Type B pancreatic cell (in vitro differentiated cells): ENCODE measurements around the gene SAFB2. TPM values are rescaled to one million over a fixed set of nuclear protein-coding genes. Genes with fewer than 3 reads are reported as not detected.
A peak's percentile ranks its signal among the peaks of the same experiment; 100 is the strongest.

Experiments used
- DNase-seq: peaks from one replicate; pipeline ENCODE4 v3.0.0; 2021; ENCODE audit warnings: mixed read lengths; ENCODE audit not compliant: unreplicated experiment; ENCODE audit errors: extremely low spot score
- H3K27ac Mint-ChIP-seq: 2 replicates; pipeline ENCODE4 v1.8.0; 2021; ENCODE audit warnings: mild to moderate bottlenecking, mixed read lengths
- H3K27me3 Mint-ChIP-seq: 2 replicates; pipeline ENCODE4 v1.8.0; 2021; ENCODE audit warnings: mixed read lengths
- H3K36me3 Mint-ChIP-seq: 2 replicates; pipeline ENCODE4 v1.8.0; 2021; ENCODE audit warnings: mixed read lengths
- H3K4me1 Mint-ChIP-seq: one replicate; pipeline ENCODE4 v1.8.0; 2021; ENCODE audit warnings: mixed read lengths; ENCODE audit not compliant: unreplicated experiment
- H3K4me3 Mint-ChIP-seq: 2 replicates; pipeline ENCODE4 v1.8.0; 2021; ENCODE audit warnings: mild to moderate bottlenecking, mixed read lengths
- H3K9me3 Mint-ChIP-seq: 2 replicates; pipeline ENCODE4 v1.8.0; 2021; ENCODE audit warnings: mixed read lengths
- total RNA-seq: library from RNA; stranded (reverse); gene quantifications from 2 replicates; pipeline ENCODE4 v1.2.1, GENCODE V29; 2021; ENCODE audit warnings: low replicate concordance
- TF ChIP-seq, protein P1 (sequence below): fragments of 200-600 bp; sonication (generic); conservative IDR thresholded peaks from 2 replicates; pipeline ENCODE4 v1.5.0; 2021; ENCODE audit warnings: antibody characterized with exemption, mild to moderate bottlenecking

Gene SAFB2
- total RNA-seq, 1 donor from 2014 or later = 93.4 TPM

DNA sequence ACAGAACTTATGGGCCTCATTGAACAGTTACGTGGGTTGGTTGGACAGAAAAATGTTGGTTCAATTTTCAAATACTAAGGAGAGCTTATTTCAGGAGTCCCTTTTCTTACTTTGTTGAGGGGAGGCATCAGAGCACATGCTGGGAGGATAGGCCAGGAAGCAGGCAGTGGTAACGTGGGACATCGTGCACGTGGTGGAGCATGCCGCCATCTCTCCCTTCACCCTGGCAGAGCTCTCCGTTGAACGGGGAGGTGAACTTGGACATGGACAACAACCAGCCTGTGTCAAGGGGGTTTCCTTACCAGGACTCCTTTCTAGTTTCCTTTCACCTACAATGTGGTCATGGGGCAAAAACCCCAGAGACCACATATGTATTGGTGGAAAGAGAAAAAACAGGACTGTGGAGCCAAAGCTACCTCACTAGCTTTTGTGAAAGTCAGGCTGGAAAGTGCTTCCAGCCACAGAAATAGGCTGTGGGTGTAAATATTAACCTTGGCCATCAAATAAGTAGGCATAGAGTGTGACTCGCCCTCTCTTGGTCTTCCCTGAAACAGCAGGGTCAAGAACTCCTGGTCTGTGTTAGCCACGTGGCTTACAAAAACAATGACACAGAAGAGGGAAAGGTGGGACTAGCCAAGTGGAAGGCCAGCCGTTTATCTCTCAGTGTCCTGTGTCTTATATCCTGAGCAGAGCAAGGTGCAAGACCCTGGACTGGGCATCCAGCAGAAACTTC lies 43.4 kb upstream of the SAFB2 start:
- H3K27me3 Mint-ChIP-seq = no peaks in the 10 kb centered on the region
- H3K9me3 Mint-ChIP-seq = no peaks in the 10 kb centered on the region
- peaks cover 8% of the 10 kb centered on the region for H3K36me3 Mint-ChIP-seq
- DNase-seq = no peak
- no peak overlapping the region for H3K4me3 Mint-ChIP-seq
- TF ChIP-seq, protein P1, sequence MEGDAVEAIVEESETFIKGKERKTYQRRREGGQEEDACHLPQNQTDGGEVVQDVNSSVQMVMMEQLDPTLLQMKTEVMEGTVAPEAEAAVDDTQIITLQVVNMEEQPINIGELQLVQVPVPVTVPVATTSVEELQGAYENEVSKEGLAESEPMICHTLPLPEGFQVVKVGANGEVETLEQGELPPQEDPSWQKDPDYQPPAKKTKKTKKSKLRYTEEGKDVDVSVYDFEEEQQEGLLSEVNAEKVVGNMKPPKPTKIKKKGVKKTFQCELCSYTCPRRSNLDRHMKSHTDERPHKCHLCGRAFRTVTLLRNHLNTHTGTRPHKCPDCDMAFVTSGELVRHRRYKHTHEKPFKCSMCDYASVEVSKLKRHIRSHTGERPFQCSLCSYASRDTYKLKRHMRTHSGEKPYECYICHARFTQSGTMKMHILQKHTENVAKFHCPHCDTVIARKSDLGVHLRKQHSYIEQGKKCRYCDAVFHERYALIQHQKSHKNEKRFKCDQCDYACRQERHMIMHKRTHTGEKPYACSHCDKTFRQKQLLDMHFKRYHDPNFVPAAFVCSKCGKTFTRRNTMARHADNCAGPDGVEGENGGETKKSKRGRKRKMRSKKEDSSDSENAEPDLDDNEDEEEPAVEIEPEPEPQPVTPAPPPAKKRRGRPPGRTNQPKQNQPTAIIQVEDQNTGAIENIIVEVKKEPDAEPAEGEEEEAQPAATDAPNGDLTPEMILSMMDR = no peak
- peak overlapping the region; percentile 56 for H3K27ac Mint-ChIP-seq
- peaks cover 6% of the 10 kb centered on the region for H3K4me1 Mint-ChIP-seq

DNA sequence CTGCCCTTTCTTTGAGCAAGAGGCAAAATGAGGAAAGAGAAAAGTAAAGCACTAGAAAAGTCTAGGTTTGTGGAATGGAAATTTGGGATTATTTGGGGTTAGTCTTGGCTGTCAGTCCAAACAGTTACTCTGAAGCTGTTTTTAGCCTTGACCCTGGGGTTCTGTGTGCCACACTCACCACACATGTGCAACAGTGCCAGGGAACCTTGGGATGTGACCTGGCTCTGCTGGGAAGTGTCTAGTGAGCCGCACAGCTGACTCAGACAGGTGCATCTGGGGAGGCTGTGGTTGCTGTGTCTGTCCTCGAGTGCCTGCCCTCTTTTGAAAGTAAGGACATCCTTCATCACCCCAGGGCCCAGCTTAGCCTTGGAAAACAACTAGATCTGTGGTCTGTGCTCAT lies 41.9 kb upstream of the SAFB2 start:
- Mint-ChIP-seq H3K27ac (no peak overlapping the region), H3K4me3 (no peak overlapping the region), H3K27me3 (no peaks in the 10 kb centered on the region), H3K9me3 (no peaks in the 10 kb centered on the region), H3K4me1 (peaks cover 6% of the 10 kb centered on the region), H3K36me3 (peaks cover 8% of the 10 kb centered on the region)
- TF ChIP-seq, protein P1 = no peak
- DNase-seq = no peak

- Mint-ChIP-seq H3K36me3 (peaks cover 8% of the 10 kb centered on the region), H3K4me3 (no peak overlapping the region), H3K27me3 (no peaks in the 10 kb centered on the region), H3K4me1 (peaks cover 6% of the 10 kb centered on the region), H3K9me3 (no peaks in the 10 kb centered on the region), H3K27ac (no peak overlapping the region)
- TF ChIP-seq, protein P1 = no peak
- no peak for DNase-seq
These were observed 41.3 kb upstream of the SAFB2 start for GRCh38 chr19:5663904-5664303.

DNA sequence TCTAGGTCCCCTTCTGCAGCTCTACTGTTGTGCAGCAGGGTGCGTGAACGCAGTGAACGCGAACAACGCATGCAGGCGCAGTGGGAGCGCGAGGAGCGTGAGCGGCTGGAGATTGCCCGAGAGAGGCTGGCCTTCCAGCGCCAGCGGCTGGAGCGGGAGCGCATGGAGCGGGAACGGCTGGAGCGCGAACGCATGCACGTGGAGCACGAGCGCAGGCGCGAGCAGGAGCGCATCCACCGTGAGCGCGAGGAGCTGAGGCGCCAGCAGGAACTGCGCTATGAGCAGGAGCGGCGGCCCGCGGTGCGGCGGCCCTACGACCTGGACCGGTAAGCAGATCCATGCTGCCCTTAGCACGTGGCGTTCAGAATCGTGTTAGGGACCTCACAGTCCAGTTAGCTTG lies 38.9 kb upstream of the SAFB2 start:
- H3K27ac Mint-ChIP-seq = no peak overlapping the region
- TF ChIP-seq, protein P1 = no peak
- H3K36me3 Mint-ChIP-seq = peaks cover 12% of the 10 kb centered on the region
- H3K4me3 Mint-ChIP-seq = no peak overlapping the region
- no peaks in the 10 kb centered on the region for H3K27me3 Mint-ChIP-seq
- H3K9me3 Mint-ChIP-seq = no peaks in the 10 kb centered on the region
- no peaks in the 10 kb centered on the region for H3K4me1 Mint-ChIP-seq
- no peak for DNase-seq

GRCh38 chr19:5655412-5655811 lies 32.8 kb upstream of the SAFB2 start:
- Mint-ChIP-seq H3K4me1 (no peaks in the 10 kb centered on the region), H3K4me3 (no peak overlapping the region), H3K27me3 (no peaks in the 10 kb centered on the region), H3K9me3 (no peaks in the 10 kb centered on the region), H3K36me3 (peaks cover 34% of the 10 kb centered on the region), H3K27ac (no peak overlapping the region)
- TF ChIP-seq, protein P1 = no peak
- no peak for DNase-seq
